ENCODE measurements around the gene CHCHD3.

DNA sequence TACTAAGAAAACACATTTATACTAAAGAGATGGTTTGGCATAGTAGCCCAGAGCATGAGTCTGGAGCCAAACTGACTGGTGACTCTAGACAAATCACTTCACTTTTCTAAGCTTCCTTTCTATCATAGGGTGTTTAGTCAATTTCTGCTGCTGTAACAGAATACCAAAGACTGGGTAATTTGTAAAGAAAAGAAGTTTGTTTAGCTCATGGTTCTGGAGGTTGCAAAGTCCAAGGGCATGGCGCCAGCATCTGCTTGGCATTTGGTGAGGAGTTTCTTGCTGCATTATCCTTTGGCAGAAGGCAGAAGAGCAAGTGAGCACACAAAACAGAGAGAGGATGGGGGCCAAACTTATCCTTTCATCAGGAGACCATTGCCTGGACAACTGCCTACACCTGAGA lies 146.3 kb downstream of the CHCHD3 start:
- TF ChIP-seq SIN3A (IDR thresholded peaks at IDR 0.05; ENCODE audit: borderline replicate concordance, insufficient read depth, low read length) (no peak), POLR2AphosphoS5 (IDR thresholded peaks at IDR 0.05; ENCODE audit: low read depth, low read length) (no peak), TAF1 (IDR thresholded peaks at IDR 0.05; ENCODE audit: borderline replicate concordance, insufficient read depth, low read length) (no peak)
- TF ChIP-seq, protein P1, sequence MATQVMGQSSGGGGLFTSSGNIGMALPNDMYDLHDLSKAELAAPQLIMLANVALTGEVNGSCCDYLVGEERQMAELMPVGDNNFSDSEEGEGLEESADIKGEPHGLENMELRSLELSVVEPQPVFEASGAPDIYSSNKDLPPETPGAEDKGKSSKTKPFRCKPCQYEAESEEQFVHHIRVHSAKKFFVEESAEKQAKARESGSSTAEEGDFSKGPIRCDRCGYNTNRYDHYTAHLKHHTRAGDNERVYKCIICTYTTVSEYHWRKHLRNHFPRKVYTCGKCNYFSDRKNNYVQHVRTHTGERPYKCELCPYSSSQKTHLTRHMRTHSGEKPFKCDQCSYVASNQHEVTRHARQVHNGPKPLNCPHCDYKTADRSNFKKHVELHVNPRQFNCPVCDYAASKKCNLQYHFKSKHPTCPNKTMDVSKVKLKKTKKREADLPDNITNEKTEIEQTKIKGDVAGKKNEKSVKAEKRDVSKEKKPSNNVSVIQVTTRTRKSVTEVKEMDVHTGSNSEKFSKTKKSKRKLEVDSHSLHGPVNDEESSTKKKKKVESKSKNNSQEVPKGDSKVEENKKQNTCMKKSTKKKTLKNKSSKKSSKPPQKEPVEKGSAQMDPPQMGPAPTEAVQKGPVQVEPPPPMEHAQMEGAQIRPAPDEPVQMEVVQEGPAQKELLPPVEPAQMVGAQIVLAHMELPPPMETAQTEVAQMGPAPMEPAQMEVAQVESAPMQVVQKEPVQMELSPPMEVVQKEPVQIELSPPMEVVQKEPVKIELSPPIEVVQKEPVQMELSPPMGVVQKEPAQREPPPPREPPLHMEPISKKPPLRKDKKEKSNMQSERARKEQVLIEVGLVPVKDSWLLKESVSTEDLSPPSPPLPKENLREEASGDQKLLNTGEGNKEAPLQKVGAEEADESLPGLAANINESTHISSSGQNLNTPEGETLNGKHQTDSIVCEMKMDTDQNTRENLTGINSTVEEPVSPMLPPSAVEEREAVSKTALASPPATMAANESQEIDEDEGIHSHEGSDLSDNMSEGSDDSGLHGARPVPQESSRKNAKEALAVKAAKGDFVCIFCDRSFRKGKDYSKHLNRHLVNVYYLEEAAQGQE (IDR thresholded peaks at IDR 0.05; ENCODE audit: insufficient read depth in 1 of 2, low read depth in 2 of 2, low read length in 2 of 2), result no peak
